Head of caudate nucleus (tissue), 42 donors: Measurements from ENCODE around the gene ARID1B.

Source experiments
- DNase-seq, 42 donors: peaks; one replicate each; pipeline versions ENCODE4 v3.0.0 to v3.0.0-alpha.2; 2020 to 2021; ENCODE audit warnings: mixed read lengths in 7 of 42
- intact Hi-C: fragments of 100-400 bp; cut with DNase I; formaldehyde crosslinking; loops from one replicate; pipeline ENCODE4 v1.15.0; 2022

ARID1B gene

GRCh38 chr6:156776840-156777576, at the start of gene ARID1B:
TSS of gene ARID1B (plus strand) at chr6:156777378. CDS start at chr6:156777681, 303 bp downstream.
- peak; percentile 57 to 92 (median 81) for DNase-seq
- intact Hi-C loops = loop anchor here (2.0 to 10.0 kb wide), 2 partner anchors 90 to 212 kb away; no protein-coding TSS in a partner anchor

GRCh38 chr6:156727715-156728385, 49.3 kb upstream of the ARID1B start:
- DNase-seq = no peak
- intact Hi-C loops = no loop called here

DNA sequence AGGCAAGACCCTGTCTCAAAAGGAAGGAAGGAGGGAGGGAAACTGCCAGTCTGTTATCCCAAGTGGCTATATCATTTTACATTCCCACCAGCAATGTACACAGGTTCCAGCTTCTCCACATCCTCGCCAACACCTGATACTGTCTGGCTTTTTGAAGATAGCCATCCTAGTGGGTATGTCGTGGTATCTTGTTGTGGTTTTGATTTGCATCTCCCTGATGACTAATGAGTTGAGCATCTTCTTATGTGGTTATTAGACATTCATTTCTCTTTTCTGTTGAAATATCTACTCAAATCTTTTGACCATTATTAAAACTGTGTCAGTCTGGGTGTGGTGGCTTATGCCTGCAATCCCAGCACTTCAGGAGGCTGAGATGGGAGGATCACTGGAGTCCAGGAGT, 47.9 kb upstream of the ARID1B start:
- intact Hi-C loops = no loop called here
- no peak for DNase-seq

DNA sequence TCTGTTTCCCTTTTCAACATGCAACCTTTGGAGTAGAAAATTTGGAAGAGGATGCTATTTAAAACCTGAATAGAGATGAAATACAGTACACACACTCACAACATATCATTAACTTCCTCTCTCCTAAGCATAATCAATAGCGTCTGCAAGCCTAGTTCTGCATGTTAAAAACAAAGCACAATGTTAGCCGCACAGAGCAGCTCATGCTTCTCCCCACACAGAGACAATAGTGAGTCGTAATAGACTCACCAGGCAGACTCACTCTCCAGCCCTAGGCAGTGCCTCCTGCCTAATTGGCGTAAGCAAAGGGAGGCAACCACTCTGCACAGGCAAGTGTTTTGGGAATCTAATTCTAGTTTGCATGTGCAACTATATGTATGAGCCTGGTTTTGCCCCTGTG, 45.8 kb upstream of the ARID1B start:
- DNase-seq = peak in 1 of 42 donors; percentile 2
- intact Hi-C loops = no loop called here

GRCh38 chr6:156735751-156736150, 41.4 kb upstream of the ARID1B start:
- DNase-seq = no peak
- intact Hi-C loops = no loop called here

DNA sequence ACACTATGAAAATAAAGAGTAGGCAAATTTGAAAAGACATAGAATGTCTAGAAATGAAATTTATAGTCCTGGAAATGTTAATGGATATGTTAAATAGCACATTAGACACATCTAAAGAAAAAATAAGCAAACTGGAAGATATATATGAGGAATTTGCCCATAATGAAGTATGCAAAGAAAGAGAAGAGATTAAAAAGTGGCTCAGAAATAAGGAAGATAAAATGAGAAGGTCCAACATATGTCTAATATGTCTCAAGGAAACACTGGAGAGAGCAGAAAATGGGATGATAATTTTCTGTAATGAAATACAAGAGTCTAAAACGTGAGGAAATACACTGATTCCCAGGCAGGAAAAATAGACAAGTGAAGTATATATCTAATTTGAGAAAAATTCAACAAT, 36.6 kb upstream of the ARID1B start:
- DNase-seq = no peak
- intact Hi-C loops = no loop called here

GRCh38 chr6:156741287-156742073, 35.7 kb upstream of the ARID1B start:
- intact Hi-C loops = no loop called here
- no peak for DNase-seq

GRCh38 chr6:156747715-156748114, 29.5 kb upstream of the ARID1B start:
- intact Hi-C loops = no loop called here
- no peak for DNase-seq

DNA sequence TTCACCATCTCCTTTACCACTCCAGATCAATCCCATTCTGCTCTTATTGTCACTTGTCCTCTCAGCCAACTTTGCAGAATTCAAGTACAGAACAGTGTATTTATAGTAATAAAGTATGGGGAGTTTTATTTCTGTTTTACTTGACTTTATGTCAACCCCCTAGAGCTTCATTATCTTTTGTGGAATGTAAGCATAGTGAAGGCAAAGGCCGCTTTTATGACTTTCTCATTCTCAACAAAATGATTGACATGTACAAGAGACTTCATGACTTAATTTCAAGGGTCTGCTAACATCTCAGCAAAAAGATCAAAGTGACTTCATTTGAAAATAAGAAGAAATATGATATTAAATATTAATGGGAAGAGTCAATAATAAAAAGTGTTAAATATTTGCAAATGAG, 28.7 kb upstream of the ARID1B start:
- no peak for DNase-seq
- intact Hi-C loops = no loop called here

DNA sequence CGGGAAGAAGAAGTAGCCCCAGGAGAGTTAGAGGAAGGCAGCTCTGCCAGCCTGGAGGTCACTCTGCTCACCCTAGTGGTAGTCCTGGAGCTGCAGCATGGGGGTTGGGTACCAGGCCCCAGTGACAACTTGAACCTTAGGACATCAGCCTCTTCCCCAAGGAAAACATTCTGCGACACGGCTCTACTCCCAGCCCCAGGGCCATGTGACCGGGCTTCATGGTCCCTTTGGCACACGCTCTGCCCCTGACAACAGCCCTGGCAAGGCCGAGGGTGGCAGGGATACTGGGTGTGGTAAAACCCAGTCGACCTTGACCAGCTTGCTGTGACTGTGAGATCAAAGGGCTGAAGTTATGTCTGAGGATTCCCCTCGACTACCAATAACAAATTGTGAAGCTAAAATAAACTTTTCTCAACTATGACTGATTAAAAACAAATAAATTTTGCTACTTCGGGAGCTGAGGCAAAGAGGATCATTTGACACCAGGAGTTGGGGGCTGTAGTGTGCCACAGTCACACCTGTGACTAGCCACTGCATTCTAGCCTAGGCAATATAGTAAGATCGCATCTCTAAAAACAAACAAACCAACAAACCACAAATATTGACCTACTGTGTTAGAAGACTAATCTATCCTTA, 24.4 kb upstream of the ARID1B start:
- peak in 7 of 42 donors; percentile 8 to 22 (median 17) for DNase-seq
- intact Hi-C loops = no loop called here

GRCh38 chr6:156756630-156757610, 20.3 kb upstream of the ARID1B start:
- no peak for DNase-seq
- intact Hi-C loops = no loop called here

DNA sequence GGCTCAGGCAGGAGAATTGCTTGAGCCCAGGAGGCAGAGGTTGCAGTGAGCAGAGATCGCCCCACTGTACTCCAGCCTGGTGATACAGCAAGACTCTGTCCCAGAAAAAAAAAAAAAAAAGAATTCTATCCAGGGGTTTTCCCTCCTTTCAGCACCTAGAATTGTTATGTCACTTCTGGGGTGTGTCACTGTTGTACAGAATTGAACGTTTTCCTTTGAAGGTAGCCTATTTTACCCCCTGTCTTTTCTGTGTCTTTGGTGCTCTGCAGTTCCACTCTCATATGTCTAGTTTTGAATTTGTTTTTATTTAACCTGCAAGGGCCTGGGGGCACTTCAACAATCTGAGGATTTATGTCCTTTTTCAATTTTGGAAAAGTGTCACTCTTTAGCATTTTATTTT, 19.3 kb upstream of the ARID1B start:
- DNase-seq = no peak
- intact Hi-C loops = no loop called here

GRCh38 chr6:156760377-156760776, 16.8 kb upstream of the ARID1B start:
- DNase-seq = no peak
- intact Hi-C loops = no loop called here

DNA sequence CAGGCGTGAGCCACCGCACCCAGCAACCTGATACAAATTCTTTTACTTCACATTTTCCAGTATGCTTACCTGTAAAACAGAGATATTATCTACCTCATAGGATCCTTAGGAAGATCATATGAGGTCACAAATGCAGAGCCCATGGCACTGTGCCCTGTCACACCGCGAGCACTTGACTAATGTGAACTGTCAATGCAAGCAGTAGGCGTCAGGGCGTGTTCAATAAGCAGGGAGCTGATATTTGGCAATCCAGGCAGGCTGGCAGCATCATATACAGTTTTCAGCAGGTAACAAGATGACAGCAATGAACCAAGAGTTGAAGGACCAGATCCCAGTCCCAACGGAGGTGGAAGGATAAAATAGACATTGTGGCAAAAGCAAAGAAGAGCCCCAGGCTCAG, 14.6 kb upstream of the ARID1B start:
- DNase-seq = no peak
- intact Hi-C loops = no loop called here

- DNase-seq = no peak
- intact Hi-C loops = no loop called here
These were observed 12.1 kb upstream of the ARID1B start for GRCh38 chr6:156765117-156765516.

DNA sequence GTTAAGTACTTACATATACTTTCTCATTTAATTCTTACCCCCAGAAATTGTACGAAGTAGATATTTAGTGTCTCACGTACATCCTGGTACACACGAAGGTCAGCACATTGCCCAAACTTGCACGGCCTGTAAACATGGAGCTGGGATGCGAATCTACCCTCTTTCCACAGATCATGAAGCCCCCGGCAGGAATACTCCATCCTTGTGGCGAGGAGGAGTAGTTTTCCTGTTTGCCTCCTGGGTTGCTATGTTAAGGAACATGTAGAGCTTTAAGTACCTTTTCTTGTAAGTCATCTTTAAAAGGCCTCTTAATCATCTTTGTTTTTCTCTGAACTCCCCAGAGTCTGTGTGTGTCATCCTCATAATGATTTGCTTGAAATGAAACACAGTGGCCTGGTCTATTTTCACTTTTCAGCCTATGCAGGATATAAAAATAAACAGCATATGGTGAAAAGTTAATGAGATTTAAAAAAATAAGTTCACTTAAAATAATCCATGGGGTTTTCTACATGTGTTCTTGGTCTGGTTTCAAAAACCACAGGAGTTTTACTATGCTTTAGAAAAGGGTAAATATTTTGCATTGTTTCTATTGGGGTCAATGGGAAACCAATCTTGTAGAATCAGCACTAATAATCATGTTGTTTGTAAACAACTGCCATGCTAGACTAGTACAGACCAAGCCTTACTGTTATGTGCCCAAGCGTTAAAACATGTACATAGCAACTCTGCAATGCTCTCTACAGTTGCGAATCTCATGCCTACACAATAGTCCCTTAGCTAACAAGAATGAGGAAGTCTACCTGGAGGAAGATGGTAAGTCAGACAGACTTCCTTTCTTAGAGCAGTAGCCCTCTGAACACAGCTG, 9.3 kb upstream of the ARID1B start:
- intact Hi-C loops = no loop called here

DNA sequence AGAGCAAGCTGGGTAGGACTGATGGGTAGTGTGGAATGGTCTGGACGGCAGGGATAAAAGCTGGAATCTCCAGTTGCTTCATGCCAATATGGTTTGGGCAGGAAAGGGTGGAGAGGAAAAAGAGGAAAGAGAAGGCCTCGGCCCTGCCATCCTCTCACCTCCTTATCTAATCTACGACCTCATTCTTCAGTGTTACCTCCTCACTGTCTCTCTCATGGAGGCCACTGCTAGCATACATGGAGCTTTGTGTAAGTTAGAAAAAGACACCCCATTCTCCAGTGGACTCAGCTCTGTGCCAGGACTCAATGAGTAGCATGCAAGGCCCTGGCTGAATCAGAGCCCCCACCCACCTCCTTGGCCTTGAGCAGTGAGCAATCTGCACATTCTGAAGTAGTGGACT, 6.1 kb upstream of the ARID1B start:
- no peak for DNase-seq
- intact Hi-C loops = loop anchor here (10.0 kb wide), 1 partner anchor 206 kb away; no protein-coding TSS in a partner anchor

More for the DNA sequence above, 9.3 kb upstream of the ARID1B start:
- no peak for DNase-seq
